Left renal cortex interstitium (tissue), 4 donors: ENCODE measurements around the gene PFDN5. TPM values are rescaled to one million over a fixed set of nuclear protein-coding genes. Genes with fewer than 3 reads are reported as not detected.

Experiments used
- DNase-seq, 4 donors: peaks; one replicate each; pipeline ENCODE4 v3.0.0-alpha.2; 2013; ENCODE audit warnings: low read depth in 4 of 4, low spot score in 2 of 4, missing footprints in 1 of 4
- polyA plus RNA-seq, 4 donors: library from polyadenylated mRNA; unstranded; fragments of 120-200 nt; gene quantifications; one replicate each; pipeline ENCODE4 v1.2.1, GENCODE V29; 2013; ENCODE audit not compliant: insufficient read length in 4 of 4

Gene PFDN5
- polyA plus RNA-seq: 100 to 1,000 TPM; 589 to 875 (median 641) TPM

DNA sequence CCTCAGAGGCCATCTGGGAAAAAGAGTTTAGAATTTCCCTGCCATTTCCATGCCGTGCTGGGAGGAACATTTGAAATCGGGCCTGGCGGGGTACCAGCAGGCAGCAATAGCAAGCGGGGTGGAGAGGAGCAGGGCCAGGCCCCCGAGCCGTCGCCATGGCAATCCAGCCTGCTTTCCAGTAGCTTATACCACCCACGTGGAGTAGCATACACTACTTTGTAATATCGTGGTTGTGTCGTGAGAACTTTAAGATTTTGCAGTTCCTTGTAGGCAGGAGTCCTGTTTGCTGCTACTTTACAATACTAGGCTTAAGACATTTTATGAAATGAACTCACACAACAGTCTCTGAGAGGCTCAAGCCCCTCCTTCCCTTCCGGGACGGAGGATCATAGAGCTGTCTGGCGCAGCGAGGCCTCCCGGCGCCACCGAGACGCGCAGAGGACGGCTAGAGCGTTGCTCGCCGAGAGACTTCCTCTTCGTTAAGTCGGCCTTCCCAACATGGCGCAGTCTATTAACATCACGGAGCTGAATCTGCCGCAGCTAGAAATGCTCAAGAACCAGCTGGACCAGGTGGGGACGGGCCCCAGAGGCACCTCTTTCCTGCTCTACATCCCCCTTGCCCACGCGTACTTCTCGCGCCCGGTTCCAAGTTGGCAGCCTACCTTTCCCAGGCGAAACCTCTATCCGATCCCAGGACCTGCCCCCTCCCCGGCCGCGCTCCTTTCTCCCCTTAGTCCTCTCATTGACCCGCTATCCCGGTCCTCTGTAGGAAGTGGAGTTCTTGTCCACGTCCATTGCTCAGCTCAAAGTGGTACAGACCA, at the start of gene PFDN5:
Gene PFDN5 (plus strand): TSS at position 473 of the 821 bp plus-strand sequence. CDS start 26 bp downstream, at position 499.
- peak; percentile 73 to 82 (median 77) for DNase-seq

DNA sequence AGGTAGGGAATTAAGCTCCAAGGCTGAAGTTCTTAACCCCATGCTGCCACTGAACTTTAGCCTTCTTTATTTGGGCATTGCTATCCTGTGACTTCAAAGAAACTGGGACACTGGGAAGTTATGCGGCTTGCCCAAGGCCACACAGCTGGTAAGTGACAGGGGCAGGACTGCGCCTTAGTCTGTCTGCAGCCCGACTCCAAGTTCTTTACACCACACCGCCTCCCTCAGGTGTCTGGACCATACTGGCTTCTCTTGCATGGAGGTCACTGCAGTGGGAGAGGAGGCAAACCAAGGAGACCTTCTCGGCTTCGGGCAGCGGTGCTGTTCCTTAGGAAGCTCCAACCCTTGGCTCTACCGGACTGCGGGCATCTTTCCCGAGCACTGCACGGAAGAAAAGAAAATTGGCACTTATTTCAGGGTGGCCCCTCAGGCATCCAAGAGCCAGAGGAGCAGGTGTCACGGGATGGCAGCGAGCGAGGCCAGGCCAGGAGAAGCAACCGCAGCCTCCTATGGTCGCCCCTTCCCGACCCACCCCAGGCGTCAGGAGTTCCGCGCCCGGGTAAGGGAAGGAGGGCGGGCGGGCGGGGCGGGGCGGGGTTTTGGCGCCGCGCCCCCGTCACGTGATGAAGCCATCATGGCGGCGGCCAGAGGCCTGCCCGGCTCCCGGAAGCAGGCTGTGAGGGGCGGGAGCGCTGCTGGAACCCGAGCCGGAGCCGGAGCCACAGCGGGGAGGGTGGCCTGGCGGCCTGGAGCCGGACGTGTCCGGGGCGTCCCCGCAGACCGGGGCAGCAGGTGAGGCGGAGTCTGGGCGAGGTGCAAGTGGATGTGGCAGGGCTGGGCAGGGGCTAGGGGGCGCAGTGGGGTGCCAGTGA, 43.6 kb upstream of the PFDN5 start:
- DNase-seq: peak in 2 of 4 donors; percentile 54 to 57

- no peak for DNase-seq
These were observed 42.9 kb upstream of the PFDN5 start for GRCh38 chr12:53252349-53252916.

DNA sequence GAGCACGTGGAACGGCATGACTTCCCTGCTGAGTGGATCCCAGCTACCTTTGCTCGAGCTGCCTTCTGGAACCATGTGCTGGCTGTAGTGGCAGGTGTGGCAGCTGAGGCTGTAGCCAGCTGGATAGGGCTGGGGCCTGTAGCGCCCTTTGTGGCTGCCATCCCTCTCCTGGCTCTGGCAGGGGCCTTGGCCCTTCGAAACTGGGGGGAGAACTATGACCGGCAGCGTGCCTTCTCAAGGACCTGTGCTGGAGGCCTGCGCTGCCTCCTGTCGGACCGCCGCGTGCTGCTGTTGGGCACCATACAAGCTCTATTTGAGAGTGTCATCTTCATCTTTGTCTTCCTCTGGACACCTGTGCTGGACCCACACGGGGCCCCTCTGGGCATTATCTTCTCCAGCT, 42.0 kb upstream of the PFDN5 start:
- no peak for DNase-seq

- no peak for DNase-seq
These were observed 40.4 kb upstream of the PFDN5 start for GRCh38 chr12:53254816-53255545.

DNA sequence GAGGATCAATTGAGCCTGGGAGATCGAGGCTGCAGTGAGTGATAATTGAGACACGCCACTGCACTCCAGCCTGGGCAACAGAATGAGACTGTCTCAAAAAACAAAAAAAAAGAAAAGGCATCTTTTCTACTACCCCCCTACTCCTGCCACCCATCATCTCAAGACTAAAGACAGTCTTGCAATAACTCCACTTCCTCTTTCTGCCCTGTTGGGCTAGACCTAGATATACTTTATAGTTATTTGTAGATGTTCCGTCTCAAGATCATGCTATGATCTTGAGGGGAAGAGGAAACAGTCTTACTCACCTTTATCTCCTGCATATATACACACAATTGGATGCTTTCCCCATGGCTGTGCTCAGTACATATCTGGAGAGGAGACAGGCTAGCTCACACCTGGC, 39.3 kb upstream of the PFDN5 start:
- no peak for DNase-seq

- no peak for DNase-seq
These were observed 36.5 kb upstream of the PFDN5 start for GRCh38 chr12:53258541-53259539.

- DNase-seq: no peak
These were observed 35.5 kb upstream of the PFDN5 start for GRCh38 chr12:53259891-53260290.

DNA sequence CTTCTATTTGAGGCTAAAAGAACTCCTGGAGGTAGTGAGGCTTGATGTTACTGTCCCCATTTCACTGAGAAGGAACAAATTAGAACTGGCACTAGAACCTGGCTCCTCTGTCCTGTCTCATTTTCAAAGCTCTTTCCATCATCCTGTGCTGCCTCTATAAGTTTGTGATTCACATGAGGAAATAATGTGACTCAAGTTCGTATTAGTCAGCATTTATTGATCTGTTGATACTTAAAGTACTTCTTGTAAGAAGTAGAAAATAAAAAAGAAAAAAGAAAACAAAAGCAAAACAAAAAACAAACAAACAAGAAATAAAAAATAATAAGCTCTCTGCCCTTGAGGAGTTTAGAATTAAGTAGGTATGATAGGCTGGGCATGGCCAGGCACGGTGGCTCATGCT, 29.6 kb upstream of the PFDN5 start:
- DNase-seq: no peak

DNA sequence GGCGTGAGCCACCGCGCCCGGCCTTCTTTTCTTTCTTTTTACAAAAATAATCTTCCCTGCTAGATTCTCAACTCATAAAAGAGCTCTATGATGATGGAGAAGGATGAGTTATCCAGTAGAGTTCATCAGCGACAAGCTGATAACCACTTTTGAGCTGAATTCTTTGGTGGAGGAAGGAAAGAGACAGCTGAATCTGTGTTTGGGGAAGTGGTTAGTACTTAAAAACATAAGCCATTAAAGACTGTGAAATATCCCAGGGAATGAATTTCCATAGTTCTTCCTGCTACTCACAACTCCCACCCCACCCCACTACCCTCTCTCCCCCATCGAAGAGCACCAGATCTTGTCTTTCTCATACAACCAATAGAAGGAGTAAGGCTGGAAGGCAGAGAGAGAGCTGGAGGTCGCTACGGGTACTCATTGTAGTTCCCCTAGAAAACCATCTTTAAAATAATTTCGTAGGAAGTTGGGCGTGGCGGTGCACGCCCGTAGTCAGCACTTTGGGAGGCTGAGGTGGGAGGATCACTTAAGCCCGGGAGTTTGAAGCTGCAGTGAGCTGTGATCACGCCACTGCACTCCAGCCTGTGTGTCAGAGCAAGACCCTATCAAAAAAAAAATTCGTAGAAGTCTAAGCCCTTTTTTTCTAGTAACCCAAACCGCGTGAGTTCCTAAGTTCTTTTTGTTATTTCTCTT, 27.9 kb upstream of the PFDN5 start:
- no peak for DNase-seq

GRCh38 chr12:53267999-53268629, 27.2 kb upstream of the PFDN5 start, which contains the start of gene ESPL1:
Gene ESPL1, plus strand, starts transcription at chr12:53268299. Its CDS starts 468 bp downstream, at chr12:53268767.
- peak; percentile 62 to 80 (median 78) for DNase-seq

GRCh38 chr12:53268630-53269562, 26.4 kb upstream of the PFDN5 start:
- no peak for DNase-seq

GRCh38 chr12:53274445-53274844, 20.9 kb upstream of the PFDN5 start:
- DNase-seq: no peak

DNA sequence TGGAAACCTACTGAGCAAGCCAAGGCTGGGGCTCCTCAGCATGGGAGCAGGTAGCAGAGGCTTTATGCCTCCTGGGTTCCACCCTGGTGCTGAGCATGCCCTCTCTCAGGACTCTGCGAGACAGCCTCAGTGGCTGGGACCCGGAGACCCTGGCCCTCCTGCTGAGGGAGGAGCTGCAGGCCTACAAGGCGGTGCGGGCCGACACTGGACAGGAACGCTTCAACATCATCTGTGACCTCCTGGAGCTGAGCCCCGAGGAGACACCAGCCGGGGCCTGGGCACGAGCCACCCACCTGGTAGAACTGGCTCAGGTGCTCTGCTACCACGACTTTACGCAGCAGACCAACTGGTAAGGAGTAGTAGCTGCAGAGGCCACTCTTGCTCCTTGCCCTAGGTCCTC, 18.8 kb upstream of the PFDN5 start:
- DNase-seq: no peak

DNA sequence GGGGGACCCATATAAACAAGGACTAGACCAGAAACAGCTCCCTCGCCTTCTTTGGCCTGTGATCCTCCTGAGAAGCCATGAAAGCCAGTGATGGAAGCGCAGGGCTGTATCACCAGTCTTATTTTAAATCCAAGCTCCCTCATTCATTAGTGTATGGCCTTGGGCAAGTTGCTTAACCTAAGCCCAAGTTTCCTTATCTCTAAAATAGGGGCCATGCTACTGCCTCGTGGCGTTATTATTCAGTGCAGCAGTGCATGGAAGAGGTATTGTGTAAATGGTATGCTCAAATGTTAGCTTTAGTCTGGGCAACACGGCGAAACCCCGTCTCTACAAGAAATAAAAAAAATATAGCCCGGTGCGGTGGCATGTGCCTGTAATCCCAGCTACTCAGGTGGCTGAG, 17.4 kb upstream of the PFDN5 start:
- DNase-seq: no peak

DNA sequence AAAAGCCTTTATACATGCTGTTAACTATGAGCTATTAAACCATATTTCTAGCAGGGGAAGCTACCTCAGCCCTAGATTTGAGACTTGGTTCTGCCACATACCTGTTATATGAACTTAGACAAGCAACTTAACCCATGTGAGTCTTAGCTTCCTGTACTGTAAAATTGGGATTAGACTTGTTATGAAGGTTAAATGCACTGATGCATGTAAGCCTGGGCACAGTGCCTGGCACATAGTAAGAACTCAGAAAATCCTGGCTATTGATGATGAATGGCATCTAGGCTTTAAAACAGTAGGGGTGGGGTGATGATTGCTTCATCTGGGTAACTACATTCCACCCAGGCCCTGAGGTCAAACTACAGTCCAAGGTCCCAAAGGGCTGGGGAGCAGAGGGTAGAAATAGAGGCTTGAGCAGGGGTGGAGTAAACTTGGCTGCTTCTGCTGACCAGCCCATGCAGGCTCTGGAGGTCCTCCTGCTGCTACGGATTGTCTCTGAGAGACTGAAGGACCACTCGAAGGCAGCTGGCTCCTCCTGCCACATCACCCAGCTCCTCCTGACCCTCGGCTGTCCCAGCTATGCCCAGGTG, 16.0 kb upstream of the PFDN5 start:
- no peak for DNase-seq
